ENCODE results near the gene ISCA2.
A peak's percentile ranks its signal among the peaks of the same experiment; 100 is the strongest.

Gene ISCA2

GRCh38 chr14:74483321-74483720 is 10.2 kb upstream of the ISCA2 start:
- DNase-seq = no peak

GRCh38 chr14:74486164-74486563 is 7.4 kb upstream of the ISCA2 start:
- no peak for DNase-seq

- DNase-seq = no peak
Measured at GRCh38 chr14:74488786-74489397, 4.7 kb upstream of the ISCA2 start.

GRCh38 chr14:74490486-74490885 is 3.1 kb upstream of the ISCA2 start:
- no peak for DNase-seq

- DNase-seq = no peak
Measured at GRCh38 chr14:74491956-74492775, 1.4 kb upstream of the ISCA2 start.

GRCh38 chr14:74492776-74493342 is 706 bp upstream of the ISCA2 start, which contains the start of gene NPC2:
TSS of gene NPC2 (minus strand) at chr14:74493305. CDS start at chr14:74493274, 31 bp downstream.
- DNase-seq = no peak

GRCh38 chr14:74495356-74495755 is 1.8 kb downstream of the ISCA2 start:
- no peak for DNase-seq

- no peak for DNase-seq
Measured at GRCh38 chr14:74500417-74501134, 7.0 kb downstream of the ISCA2 start.

- peak; percentile 40 for DNase-seq
Measured at GRCh38 chr14:74501135-74501614, 7.6 kb downstream of the ISCA2 start.

- DNase-seq = no peak
Measured at GRCh38 chr14:74501691-74502090, 8.1 kb downstream of the ISCA2 start.

GRCh38 chr14:74502236-74503019 is 8.9 kb downstream of the ISCA2 start:
- peak; percentile 44 for DNase-seq

- peak; percentile 42 for DNase-seq
Measured at GRCh38 chr14:74503291-74503937, 9.8 kb downstream of the ISCA2 start.

- peak; percentile 32 for DNase-seq
Measured at GRCh38 chr14:74503938-74504335, 10.4 kb downstream of the ISCA2 start.

GRCh38 chr14:74504412-74504811 is 10.8 kb downstream of the ISCA2 start:
- DNase-seq = peak; percentile 43

GRCh38 chr14:74504874-74505720 is 11.5 kb downstream of the ISCA2 start:
- DNase-seq = peak; percentile 41

GRCh38 chr14:74505831-74506230 is 12.3 kb downstream of the ISCA2 start:
- no peak for DNase-seq

GRCh38 chr14:74506411-74506851 is 12.9 kb downstream of the ISCA2 start:
- DNase-seq = no peak

GRCh38 chr14:74507085-74507484 is 13.5 kb downstream of the ISCA2 start:
- no peak for DNase-seq

- no peak for DNase-seq
Measured at GRCh38 chr14:74507840-74508239, 14.3 kb downstream of the ISCA2 start.

GRCh38 chr14:74508292-74508731 is 14.7 kb downstream of the ISCA2 start:
- DNase-seq = no peak

All from activated CD8-positive, alpha-beta memory T cell treated with anti-CD3 and anti-CD28 coated beads, Interleukin-2, amount 50 U/mL, for 48 hours (primary cell).